ENCODE data around the gene LRRC74B.

DNA sequence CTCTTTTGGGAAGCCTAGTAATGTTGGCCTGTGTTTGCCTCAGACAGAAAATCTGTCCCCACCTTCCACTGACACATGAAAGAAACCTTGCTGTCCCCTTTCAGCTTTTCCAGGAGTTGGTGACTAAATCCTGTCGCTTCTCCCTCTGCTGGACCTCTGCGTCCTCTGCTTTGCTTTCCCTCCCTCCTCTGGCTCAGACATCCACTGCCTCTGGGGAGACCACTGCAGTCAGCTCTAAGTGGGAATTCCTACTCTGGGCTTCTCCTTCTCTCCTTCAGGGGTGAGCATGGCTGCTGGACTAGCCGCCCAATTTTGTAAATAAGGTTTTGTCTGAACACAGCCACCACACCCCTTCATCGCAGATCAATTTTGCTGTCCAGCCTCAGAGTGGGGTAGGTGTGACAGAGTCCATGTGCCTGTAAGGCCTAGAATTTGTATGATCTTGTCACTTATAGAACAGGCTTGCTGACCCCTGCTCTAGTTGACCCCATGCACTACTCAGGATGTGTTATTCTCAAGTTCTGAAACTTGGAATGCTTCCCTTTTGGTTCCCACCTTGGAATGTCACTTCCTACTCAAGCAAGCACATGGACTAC is 23.0 kb downstream of the LRRC74B start:
- no peak for TF ChIP-seq YY1 (IDR thresholded peaks at IDR 0.05; ENCODE audit: insufficient read depth, insufficient read length)
- no peak for TF ChIP-seq ZNF274 (IDR thresholded peaks at IDR 0.05; ENCODE audit: low read depth, low read length)
- no peak for TF ChIP-seq SUZ12 (IDR thresholded peaks at IDR 0.05; ENCODE audit: extremely low read depth, insufficient read depth, insufficient read length)
